ENCODE data around the gene TMIGD2. TPM values are rescaled to one million over a fixed set of nuclear protein-coding genes. Genes with fewer than 3 reads are reported as not detected.

Gene TMIGD2
- total and polyA plus RNA-seq, 2 of the 4 experiments (the other 2 are of a cell fraction): not detected

GRCh38 chr19:4267901-4268815, 34.0 kb downstream of the TMIGD2 start (continued):
- TF ChIP-seq USF2 (IDR thresholded peaks at IDR 0.05; ENCODE audit: low read depth, low read length): no peak
